Subcutaneous abdominal adipose tissue (tissue), 5 donors: Measurements from ENCODE around the gene FRMPD3.

Experiments used
- H3K27ac ChIP-seq: one replicate; pipeline ENCODE4 v1.7.0; 2013; ENCODE audit warnings: low read depth, mild to moderate bottlenecking, inconsistent platforms, low read length, moderate library complexity
- H3K27me3 ChIP-seq, 5 donors: one replicate each; pipeline ENCODE4 v1.7.0; 2013; ENCODE audit warnings: low read length in 5 of 5, inconsistent platforms in 1 of 5; ENCODE audit not compliant: control insufficient read depth in 5 of 5, insufficient read depth in 4 of 5
- H3K36me3 ChIP-seq, 5 donors: one replicate each; pipeline ENCODE4 v1.7.0; 2013; ENCODE audit warnings: low read length in 5 of 5; ENCODE audit not compliant: control insufficient read depth in 5 of 5, insufficient read depth in 5 of 5
- H3K4me1 ChIP-seq, 5 donors: one replicate each; pipeline ENCODE4 v1.7.0; 2013; ENCODE audit warnings: low read length in 5 of 5, mild to moderate bottlenecking in 3 of 5, moderate library complexity in 1 of 5; ENCODE audit not compliant: control insufficient read depth in 5 of 5, insufficient read depth in 5 of 5
- H3K4me3 ChIP-seq, 5 donors: one replicate each; pipeline ENCODE4 v1.7.0; 2013; ENCODE audit warnings: low read length in 5 of 5, low read depth in 1 of 5
- H3K9ac ChIP-seq, 5 donors: one replicate each; pipeline ENCODE4 v1.7.0; 2013; ENCODE audit warnings: low read length in 5 of 5, mild to moderate bottlenecking in 4 of 5, moderate library complexity in 3 of 5
- H3K9me3 ChIP-seq, 5 donors: one replicate each; pipeline ENCODE4 v1.7.0; 2013; ENCODE audit warnings: low read length in 5 of 5; ENCODE audit not compliant: control insufficient read depth in 5 of 5
- donor health status: healthy.
- donor health status: healthy.
- donor health status: healthy.
- donor health status: healthy.
- donor health status: healthy.

FRMPD3 gene

DNA sequence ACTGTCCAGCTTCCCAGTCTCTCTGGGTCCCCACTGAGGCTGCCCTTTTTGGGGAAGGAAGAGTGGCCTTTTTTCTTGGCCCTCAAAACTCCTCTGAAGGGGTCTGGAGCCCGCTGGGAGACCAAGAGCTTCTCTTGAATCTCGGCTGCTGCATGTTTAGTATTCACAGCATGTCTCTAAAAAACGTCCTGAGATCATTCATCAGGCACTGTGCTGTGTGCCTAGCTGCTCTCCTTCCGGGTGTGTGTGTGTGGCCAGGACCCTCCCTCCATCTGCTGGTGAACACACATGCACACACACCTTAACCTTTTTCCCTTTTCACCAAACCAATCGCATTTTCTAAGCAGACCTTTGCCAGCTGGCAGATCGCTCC lies 841 bp upstream of the FRMPD3 start:
- Histone ChIP-seq H3K27me3 (peaks cover 44 to 74% (median 58%) of the 10 kb centered on the region in 5 donors), H3K36me3 (no peaks in the 10 kb centered on the region), H3K4me1 (peaks cover 0 to 23% (median 11%) of the 10 kb centered on the region in 5 donors), H3K27ac (no peak overlapping the region), H3K9ac (no peak overlapping the region), H3K4me3 (no peak overlapping the region), H3K9me3 (no peaks in the 10 kb centered on the region)

DNA sequence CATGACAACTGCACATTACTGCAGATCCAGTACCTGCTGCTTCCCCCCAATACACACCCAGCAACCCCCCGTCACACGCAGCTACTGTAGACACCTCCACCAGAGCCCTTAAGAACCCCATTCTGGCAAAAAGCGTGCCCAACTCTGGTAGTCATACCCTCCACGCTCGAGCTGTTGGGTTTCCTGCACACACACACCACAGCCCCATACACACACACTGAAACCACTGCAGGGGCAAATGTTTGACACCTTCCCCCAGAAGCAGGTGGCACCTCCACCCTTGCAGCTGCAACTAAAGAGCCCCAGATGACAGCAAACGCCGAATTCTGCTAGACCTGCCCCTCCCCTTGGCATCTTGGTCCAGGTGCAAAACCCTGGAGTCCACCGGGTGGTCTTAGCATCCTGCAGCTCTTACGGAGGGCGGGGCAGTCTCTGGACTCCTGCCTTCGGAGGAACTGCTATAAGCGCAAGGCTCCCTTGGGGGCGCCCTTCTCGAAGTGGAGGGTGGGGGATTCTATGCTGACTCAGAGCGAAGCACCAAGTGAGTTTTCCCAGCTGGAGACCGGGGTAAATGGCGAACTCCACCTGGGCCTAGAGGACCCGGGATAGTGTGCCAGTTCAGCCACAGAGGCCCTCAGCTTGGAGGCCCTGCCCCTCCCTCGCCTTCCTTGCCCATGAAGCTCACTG lies 1.5 kb downstream of the FRMPD3 start:
- Histone ChIP-seq H3K9me3 (no peaks in the 10 kb centered on the region), H3K27me3 (peaks cover 35 to 66% (median 55%) of the 10 kb centered on the region in 5 donors), H3K36me3 (no peaks in the 10 kb centered on the region), H3K27ac (no peak overlapping the region), H3K9ac (no peak overlapping the region), H3K4me3 (no peak overlapping the region), H3K4me1 (peaks cover 0 to 23% (median 11%) of the 10 kb centered on the region in 5 donors)

DNA sequence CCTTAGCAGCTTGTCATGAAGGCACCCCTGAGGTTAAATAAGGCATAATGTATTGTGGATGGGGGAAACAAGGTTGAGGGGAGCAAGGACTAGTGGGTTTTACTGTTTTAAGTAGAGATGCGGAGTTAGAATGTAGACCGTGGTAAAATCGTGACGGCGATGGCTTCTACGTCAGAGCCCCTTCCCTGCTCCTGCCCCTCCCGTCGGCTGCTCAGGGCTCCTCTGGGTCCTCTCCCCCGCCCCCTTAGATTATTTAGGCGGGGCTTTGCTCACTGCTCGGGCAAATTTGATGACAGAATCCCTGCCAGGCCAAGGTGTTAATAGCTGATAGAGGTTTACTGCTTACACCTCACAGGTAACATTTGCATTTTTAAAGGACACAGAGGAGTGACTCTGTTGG lies 2.3 kb downstream of the FRMPD3 start:
- no peaks in the 10 kb centered on the region for H3K9me3 ChIP-seq
- no peak overlapping the region for H3K27ac ChIP-seq
- no peaks in the 10 kb centered on the region for H3K36me3 ChIP-seq
- H3K9ac ChIP-seq: no peak overlapping the region
- H3K4me3 ChIP-seq: no peak overlapping the region
- H3K4me1 ChIP-seq: peaks cover 0 to 23% (median 11%) of the 10 kb centered on the region in 5 donors
- H3K27me3 ChIP-seq: peaks cover 35 to 62% (median 55%) of the 10 kb centered on the region in 5 donors

DNA sequence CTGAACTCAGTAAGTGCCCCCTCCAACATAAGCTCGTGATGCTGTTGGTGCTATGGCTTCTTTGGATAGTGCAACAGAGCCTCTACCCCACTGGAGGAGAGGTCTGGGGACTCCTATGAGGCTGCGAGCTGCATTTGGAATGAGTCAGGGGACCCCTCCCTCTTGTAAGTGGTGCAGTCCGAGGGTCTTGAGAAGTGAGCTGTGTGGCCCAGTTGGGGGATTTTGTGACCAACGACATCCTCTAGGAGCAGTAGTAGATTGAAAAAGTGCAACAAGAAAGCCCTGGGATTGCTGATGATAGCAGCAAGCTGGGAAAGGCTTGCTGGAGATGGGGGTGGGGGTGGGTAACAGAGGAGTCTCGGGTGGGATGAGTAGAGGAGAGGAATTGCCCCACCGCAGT lies 3.1 kb downstream of the FRMPD3 start:
- Histone ChIP-seq H3K4me3 (no peak overlapping the region), H3K27me3 (peaks cover 35 to 56% (median 51%) of the 10 kb centered on the region in 5 donors), H3K9ac (no peak overlapping the region), H3K4me1 (peaks cover 0 to 23% (median 11%) of the 10 kb centered on the region in 5 donors), H3K27ac (no peak overlapping the region), H3K36me3 (no peaks in the 10 kb centered on the region), H3K9me3 (no peaks in the 10 kb centered on the region)

DNA sequence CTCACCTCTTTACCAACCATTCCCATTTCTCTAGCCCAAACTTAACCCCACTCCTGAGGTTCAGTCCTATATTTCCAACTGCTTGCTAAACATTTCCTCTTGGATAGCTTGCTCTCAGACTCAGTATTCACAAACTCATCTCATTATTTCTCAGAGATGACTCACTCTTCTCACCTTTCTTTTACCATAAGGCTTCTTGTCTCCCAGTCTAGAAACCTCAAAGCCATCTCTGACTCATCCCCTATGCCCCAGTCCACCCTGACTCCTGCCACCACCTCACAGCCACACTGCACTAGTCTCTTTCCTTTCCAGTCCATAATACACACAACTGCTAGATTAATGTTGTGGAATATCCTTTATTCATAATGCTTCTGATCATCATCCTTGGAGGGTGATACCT lies 4.8 kb downstream of the FRMPD3 start:
- Histone ChIP-seq H3K36me3 (no peaks in the 10 kb centered on the region), H3K9ac (no peak overlapping the region), H3K4me3 (no peak overlapping the region), H3K27ac (no peak overlapping the region), H3K27me3 (peaks cover 29 to 49% (median 48%) of the 10 kb centered on the region in 5 donors), H3K4me1 (peaks cover 0 to 16% (median 4%) of the 10 kb centered on the region in 5 donors), H3K9me3 (no peaks in the 10 kb centered on the region)

DNA sequence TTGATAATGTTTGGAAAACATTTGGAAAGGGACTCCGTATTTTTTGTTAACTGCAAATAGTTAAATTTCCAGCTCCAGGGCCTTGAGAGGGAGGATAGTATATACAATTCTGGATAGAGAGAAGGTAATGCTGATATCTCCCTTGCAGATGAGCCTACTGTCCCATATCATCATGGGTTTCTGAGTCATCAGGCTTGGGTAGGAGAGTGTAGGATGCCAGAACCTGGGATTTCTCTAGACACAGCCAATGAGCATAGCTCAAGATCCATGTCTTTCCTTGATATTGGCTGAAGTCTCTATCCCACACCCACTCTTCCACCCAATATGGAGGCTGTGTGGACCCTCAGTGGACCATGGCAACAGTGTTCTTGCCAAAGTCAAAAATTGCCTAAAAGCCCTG lies 7.8 kb downstream of the FRMPD3 start:
- Histone ChIP-seq H3K9me3 (no peaks in the 10 kb centered on the region), H3K27me3 (peaks cover 9 to 38% (median 33%) of the 10 kb centered on the region in 5 donors), H3K36me3 (no peaks in the 10 kb centered on the region), H3K4me1 (no peaks in the 10 kb centered on the region), H3K27ac (no peak overlapping the region), H3K9ac (no peak overlapping the region), H3K4me3 (no peak overlapping the region)

DNA sequence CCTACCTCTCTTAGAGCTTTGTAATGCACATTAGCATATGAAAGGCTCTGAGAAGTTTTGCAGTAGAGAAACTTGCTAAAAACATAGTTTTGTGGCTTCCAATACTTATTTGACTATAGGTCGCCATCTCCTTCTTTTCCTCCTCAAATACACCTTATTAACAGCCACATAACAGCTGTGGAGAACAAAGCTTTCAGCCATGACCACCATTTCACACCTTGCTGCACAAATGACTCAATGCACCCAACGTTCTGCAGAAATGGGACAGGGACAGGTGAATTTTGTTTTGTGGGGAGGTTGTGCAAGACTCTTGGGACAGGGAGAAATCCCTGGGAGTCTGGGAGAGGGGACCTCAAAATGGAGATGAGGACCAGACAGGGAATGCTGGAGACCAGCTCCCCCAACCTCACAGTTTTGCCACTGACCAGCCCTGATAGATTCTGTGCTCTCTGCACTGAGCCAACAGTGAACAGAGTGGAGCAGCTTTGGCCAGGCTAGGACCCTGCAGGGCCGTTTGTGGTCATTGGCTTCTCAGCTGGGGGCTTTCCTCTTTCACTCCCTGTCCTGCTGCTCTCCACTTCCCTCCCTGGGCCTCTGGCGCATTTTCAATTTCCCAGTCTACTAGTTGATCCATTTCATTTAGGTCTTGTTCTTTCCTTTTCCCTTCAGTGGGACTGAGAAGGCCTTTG lies 16.6 kb downstream of the FRMPD3 start:
- H3K9me3 ChIP-seq: peaks cover 0 to 3% (median 0%) of the 10 kb centered on the region in 5 donors
- H3K4me1 ChIP-seq: no peaks in the 10 kb centered on the region
- no peak overlapping the region for H3K9ac ChIP-seq
- no peak overlapping the region for H3K27ac ChIP-seq
- H3K27me3 ChIP-seq: peaks cover 0 to 20% (median 13%) of the 10 kb centered on the region in 5 donors
- H3K4me3 ChIP-seq: no peak overlapping the region
- no peaks in the 10 kb centered on the region for H3K36me3 ChIP-seq

DNA sequence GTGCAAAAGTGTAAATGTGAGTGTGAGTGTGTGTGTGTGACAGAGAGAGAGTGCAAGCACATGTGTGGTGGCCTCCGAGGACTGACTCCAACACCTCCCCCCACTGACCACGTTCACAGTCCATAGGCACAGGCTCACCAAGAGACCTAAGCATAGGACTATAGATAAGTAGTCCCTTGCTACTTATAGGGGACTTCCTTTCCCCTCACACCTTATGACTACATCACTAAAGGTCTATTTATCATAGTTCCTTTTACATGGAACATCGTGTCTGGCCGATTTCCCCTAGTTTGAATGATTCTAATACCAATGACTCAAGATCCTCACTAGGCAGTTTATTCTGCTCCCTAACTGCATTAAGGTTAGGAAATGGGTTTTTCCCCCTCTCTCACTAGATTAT lies 17.8 kb downstream of the FRMPD3 start:
- Histone ChIP-seq H3K36me3 (no peaks in the 10 kb centered on the region), H3K4me3 (no peak overlapping the region), H3K27ac (no peak overlapping the region), H3K27me3 (peaks cover 0 to 14% (median 12%) of the 10 kb centered on the region in 5 donors), H3K9me3 (peaks cover 0 to 3% (median 0%) of the 10 kb centered on the region in 5 donors), H3K4me1 (no peaks in the 10 kb centered on the region), H3K9ac (no peak overlapping the region)

DNA sequence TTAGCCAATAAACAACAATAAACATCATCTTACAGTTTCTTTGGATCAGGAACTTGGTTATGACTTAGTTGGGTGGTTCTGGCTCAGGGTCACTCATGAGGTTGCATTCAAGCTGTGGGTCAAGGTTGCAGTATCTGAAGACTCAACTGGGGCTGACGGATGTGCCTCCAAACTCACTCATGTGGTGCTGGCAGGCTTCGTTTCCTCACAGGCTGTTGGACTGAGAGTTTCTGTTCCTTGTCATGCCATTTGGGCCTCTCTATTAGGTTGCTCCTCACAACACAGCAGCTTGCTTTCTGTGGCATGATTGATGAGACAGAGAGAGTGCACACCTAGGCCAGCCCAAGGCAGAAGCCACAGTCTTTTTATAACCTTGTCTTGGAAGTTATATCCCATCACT lies 20.7 kb downstream of the FRMPD3 start:
- no peaks in the 10 kb centered on the region for H3K4me1 ChIP-seq
- H3K9ac ChIP-seq: no peak overlapping the region
- H3K27me3 ChIP-seq: peaks cover 4 to 11% (median 7%) of the 10 kb centered on the region in 5 donors
- H3K27ac ChIP-seq: no peak overlapping the region
- no peak overlapping the region for H3K4me3 ChIP-seq
- H3K9me3 ChIP-seq: peaks cover 0 to 3% (median 0%) of the 10 kb centered on the region in 5 donors
- no peaks in the 10 kb centered on the region for H3K36me3 ChIP-seq

DNA sequence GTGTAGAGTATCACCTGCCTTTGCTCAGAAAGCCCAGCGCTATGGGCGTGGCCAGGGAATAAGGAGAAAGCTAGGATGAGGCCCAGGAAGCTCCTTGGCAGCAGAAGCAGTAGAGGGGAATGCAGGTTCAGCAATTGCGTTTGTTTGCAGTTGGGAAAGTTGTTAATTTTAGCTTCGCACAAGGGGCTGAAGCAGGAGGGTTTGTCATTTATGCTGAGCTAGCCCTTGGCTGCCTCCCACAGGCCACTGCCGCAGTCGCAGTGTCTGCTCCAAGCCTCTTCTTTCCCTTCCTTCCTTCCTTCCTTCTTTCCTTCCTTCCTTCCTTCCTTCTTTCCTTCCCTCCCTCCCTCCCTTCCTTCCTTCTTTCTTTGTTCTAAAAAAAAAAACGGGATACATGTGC lies 21.5 kb downstream of the FRMPD3 start:
- H3K27me3 ChIP-seq: peaks cover 4 to 10% (median 7%) of the 10 kb centered on the region in 5 donors
- no peak overlapping the region for H3K27ac ChIP-seq
- H3K4me3 ChIP-seq: no peak overlapping the region
- H3K9ac ChIP-seq: no peak overlapping the region
- H3K9me3 ChIP-seq: peaks cover 0 to 3% (median 0%) of the 10 kb centered on the region in 5 donors
- H3K36me3 ChIP-seq: no peaks in the 10 kb centered on the region
- H3K4me1 ChIP-seq: no peaks in the 10 kb centered on the region
